EH (cell line): ENCODE data around the gene KCND3.

Experiments used
- DNase-seq: peaks from one replicate; pipeline ENCODE4 v3.0.0-alpha.2; 2015; ENCODE audit warnings: low read depth

KCND3 gene

GRCh38 chr1:111778066-111778465 lies 211.4 kb downstream of the KCND3 start:
- no peak for DNase-seq

- no peak for DNase-seq
Observed at GRCh38 chr1:111777301-111777700, 212.2 kb downstream of the KCND3 start.

DNA sequence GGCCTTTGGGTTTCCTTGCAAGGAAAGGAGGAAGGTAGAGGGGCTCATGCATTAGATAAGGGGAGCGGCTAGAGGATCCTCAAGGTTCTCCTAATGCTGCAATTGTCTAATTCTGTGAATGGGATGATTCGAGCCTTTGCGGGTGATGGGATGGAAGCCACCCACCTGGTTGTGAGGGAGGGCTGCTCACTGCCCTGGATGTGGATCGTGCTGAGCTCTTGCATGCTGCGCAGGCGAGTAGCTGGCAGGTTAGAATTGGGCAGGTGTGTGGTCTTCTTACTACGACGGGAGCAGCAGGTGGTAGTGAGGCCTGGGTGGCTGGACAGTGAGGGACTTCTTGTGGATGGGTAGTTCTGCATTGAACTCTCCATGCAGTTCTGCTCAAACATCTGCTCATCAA lies 212.6 kb downstream of the KCND3 start:
- no peak for DNase-seq

- peak; percentile 75 for DNase-seq
Observed at GRCh38 chr1:111776391-111776790, 213.1 kb downstream of the KCND3 start.

- DNase-seq = no peak
Observed at GRCh38 chr1:111775966-111776365, 213.5 kb downstream of the KCND3 start.

DNA sequence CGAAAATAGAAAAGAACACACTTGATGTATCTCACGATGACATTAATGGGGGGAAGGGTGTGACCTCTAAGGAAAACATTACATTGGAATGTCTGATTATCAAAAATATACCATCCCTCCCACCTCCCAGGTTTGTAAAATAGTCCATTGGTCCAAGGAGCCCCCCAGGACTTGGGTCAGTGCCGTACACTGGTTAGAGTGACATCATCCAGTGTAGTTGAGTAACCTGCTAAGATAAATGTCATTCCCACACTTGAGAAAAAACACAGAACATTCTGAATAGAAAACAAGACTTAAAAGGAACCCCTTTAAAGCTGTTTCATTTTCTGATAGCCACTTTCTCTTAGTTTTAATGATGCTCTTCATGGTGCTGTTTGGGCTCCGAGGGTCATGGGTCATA lies 218.6 kb downstream of the KCND3 start:
- no peak for DNase-seq

DNA sequence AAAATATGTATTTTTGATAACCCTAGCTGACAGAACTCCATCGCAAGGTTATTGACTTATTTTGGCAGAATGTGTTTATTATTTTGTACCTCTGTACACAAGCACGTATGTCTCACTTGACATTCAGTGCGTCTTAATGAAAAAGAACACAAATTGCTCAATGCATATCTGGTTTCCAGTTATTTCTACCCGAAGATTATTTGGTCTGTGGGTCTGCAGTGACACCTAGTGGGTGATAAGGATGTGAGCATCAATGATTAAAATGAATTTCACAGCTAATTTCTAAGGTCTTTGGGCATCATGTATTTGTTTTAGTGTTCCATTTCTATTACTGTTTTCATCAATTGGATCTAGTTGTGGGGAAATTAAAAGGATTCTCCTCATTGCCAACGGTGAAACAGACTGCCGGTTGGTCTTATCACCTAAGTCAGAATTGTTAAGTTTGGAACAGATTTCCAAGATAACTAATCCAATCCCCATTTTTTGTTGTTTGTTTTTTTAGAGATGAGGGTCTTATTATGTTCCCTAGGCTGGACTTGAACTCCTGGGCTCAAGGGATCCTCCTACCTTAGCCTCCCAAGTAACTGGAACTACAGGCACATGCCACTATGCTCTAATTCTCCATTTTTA lies 219.8 kb downstream of the KCND3 start:
- DNase-seq = peak; percentile 80

DNA sequence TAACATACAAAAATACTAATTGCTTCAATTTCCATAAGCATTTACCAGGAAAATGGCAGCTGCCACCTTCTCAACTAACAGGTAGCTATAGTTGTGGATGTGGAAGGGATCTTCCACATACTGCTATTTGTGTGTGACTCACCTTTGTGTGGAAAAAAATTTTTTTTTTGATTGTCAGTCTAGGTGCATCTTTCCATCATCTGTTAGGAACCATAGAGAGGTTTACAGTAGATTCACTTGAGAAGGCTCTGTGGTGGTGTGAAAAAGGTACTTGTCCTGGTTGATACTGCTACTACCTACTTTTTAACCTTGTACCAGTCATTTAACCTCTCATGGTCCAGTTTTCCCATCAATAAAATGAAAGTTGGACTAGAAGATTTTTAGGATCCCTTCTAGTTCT lies 220.8 kb downstream of the KCND3 start:
- no peak for DNase-seq

DNA sequence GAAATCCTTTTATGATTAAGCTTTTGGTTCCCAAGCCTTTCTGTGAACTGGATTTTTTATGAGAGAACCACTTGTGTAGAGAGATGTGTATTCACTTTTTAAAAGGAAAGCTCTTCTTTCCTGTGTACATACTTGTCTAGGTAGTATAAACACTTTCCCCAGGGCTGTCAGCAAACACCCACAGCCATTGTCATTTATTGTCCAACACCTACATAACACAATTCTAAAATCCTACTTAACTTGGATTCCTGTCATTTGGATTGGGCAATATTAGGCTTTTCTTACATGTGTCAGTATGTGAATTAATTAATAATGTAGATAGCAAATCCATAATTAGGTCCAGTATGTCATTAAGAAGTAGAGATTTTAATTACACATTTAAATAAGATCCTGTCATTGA lies 221.4 kb downstream of the KCND3 start:
- no peak for DNase-seq

DNA sequence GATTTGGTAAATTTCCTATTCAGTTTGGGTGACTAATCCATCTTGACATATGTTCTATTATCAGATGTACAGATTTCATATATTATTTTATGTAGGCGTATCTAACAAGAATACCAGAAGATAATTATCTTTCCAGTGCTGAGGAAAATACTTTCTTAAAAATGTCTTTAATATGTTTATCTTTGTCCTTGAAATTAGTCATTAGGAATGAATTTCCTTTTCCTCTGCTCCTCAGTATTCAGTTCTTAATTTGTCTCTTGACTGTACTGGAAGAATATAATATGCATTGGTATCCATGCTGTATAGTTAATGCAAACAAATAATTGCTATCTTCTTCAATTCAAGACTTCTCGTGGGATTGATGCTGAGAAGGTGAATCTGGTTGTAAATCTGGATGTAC lies 227.1 kb downstream of the KCND3 start:
- DNase-seq = peak; percentile 50

DNA sequence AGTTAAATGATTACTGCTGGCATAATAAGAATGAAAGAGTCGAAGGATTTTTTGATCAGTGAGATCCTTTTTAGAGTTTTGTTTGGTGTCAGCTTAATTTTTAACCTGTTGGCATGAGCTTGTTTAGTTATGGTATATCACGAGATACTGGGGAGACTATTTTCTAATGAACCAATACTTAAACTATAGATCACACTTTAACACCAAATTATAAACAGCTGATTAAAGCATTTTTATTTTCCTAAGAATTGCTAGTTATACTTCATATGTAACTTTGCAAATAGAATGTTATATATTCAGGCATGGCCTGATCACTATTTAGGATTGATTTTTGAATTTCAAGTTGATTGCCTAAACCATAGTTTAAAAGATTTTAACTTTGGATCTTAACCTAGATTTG lies 227.8 kb downstream of the KCND3 start:
- no peak for DNase-seq

DNA sequence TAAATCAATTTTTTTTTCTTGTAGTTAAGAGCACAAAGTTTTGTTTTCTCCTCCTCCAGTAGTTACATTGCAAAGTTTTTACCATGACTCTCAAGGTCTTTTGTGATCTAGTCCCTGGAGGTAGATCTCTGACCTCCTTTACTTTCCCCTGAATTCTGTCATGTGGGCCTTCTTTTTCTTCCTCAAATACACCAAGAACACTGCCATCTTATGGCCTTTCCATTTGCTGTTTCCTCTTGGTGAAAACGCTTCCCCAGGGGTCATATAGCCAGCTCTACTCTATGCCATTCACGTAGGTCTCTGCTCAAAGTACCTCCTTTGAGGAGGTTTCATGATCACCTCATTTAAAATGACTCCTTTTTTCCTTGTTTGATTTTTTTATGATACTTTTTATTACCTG lies 231.1 kb downstream of the KCND3 start:
- no peak for DNase-seq

DNA sequence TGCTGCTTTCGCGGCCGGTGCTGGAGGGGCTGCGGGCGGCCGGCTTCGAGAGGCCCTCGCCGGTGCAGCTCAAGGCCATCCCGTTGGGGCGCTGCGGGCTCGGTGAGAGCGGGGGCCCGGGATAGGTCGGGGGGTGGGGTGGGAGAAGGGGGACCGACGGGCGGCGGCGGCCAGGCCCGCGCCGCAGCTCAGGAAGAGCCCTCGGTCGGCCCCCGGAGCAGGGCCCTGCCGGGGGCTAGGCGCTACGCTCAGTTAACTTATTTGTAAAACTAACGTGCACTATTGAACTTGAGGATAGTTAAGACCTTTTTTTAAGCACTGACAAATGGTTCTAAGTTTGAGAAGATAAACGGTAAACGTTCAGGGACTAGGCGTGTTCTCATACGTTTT lies 233.3 kb downstream of the KCND3 start:
- DNase-seq = no peak

GRCh38 chr1:111755331-111756123 lies 233.9 kb downstream of the KCND3 start, which contains the start of gene DDX20:
TSS of gene DDX20 (plus strand) at chr1:111755901. CDS start at chr1:111755925, 24 bp downstream.
- DNase-seq = peak; percentile 98

GRCh38 chr1:111754984-111755330 lies 234.5 kb downstream of the KCND3 start:
- DNase-seq = peak; percentile 78

DNA sequence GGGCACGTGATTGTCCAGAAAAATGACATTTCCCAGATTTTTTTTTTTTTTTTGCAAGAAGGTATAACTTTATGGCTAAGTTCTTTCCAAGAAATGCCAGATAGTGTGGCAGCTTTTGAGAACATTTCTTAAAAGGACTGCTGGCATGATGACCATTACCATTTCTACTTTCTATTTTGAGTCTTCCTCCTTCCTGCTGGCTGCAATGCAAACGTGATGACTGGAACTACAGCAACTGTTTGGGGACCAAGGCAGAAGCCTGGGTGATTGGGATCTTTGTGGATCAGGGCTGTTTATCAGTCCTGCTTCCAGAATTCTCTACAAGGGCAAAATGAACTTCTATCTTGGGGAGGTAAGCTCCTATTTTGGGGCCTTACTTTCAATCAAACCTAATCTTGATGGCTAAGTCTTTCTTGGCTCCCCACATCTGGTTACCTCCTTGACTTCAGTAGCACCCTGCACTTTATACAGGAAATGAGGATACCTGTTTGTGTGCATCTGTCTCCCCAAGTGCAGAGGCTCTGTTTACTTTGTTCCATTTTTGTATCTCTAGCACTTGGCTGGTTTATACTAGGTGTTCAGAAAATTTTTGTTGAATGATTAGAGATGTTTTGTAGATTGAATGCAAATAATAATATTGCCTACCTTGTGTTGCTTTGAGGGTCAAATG lies 237.4 kb downstream of the KCND3 start:
- DNase-seq = no peak

GRCh38 chr1:111750856-111751255 lies 238.6 kb downstream of the KCND3 start:
- DNase-seq = no peak

DNA sequence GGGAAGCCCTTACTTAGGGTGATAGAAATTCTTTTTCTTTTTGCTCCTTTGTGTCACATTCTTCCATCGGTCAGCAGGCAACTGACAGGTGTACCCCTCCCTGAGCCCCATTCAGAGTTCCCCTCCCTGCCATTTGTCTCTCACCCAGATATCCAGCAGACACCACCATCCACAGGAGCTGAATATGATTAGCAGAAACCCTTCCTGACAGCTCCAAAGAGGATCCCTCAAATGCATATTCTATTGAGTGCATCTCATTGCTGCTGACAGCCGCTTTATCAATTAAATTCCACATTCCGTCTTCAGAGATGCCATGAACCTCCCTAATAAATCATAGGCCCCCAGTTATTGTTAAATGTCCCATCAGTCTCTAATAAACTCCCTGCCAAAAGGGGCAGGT lies 239.8 kb downstream of the KCND3 start:
- DNase-seq = no peak

- DNase-seq = no peak
Observed at GRCh38 chr1:111747947-111748346, 241.5 kb downstream of the KCND3 start.

GRCh38 chr1:111747282-111747734 lies 242.2 kb downstream of the KCND3 start:
- DNase-seq = peak; percentile 78

DNA sequence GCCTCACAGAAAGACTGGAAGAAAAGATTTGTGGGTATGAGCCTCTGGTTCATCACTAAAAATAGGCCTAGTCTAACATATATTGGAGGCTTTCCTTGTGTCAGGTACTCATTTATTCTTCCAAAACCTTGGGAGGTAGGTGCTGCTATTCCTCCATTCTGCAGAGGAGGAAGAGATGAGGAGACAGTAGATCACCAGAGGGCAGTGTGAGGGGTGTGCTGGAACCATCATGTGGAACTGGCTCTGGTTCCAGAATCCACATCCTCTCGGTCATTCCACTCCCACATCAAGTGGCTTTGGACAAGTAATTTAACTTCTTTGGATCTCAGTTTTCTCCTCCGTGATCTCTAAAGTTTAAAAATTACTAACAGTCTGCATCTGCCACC lies 242.9 kb downstream of the KCND3 start:
- peak; percentile 23 for DNase-seq

DNA sequence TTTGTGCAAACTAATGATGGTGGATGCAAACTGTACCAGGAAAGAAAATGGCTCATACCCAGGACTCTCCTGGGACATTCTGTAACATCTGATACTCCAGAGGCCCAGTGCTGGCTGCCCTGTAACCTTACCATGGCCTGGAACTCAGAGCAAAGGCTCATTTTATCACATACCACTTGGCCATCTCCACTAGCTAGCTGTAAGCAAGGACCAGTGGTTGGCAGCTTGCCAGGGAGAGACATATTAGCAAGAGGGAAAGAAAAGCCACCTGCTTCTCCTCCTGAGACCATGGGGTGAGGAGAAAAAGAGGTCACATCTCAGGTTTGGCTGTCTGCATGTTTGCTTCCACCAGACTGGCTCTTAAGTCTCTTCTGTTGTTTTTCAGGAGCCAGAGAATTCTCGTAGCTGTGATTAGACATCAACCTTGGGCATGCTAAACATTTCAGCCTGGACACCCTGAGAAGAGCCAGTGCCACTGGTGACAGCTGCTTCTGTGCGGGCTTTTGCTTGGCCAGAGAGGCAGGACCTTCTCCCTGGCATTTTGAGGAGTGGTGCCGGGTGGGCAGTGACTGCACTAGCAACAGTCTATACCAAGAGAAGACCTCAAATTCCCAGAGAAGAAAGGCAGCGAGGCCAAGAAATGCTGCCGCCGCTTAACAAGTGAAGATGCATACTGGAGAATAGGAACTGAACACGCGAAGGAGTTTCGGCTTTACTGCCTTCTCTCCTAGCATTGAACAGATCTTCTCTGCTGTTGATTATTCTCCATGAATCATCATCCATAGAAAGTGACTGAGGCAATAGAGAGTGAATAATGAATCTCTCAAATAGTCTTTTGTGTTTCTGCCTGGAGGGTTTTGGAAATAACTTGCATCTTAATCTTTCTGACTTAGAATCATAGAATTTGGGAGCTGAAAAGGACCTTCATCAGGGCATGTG lies 243.5 kb downstream of the KCND3 start:
- peak; percentile 36 for DNase-seq
